A673 (cell line): ENCODE measurements around the gene CLASRP. TPM values are rescaled to one million over a fixed set of nuclear protein-coding genes. Genes with fewer than 3 reads are reported as not detected.

Source experiments
- BruUV-seq: library from RNA; stranded (reverse); fragments of 400-500 nt; replicated peaks from 2 replicates; lab custom pipeline; 2021; lab: Mats Ljungman, UMichigan
- CTCF ChIA-PET: fragments of 300-600 bp; sonication (Branson Sonifier 250); formaldehyde crosslinking; loops from one replicate; lab custom pipeline; 2022; ENCODE audit warnings: antibody characterized with exemption; lab: Charles Lee
- POLR2A ChIA-PET: fragments of 300-600 bp; sonication (Branson Sonifier 250); formaldehyde crosslinking; loops from one replicate; lab custom pipeline; 2022; ENCODE audit warnings: antibody characterized with exemption; ENCODE audit not compliant: low non-redundant PET; lab: Charles Lee
- DNase-seq: peaks from one replicate; pipeline ENCODE4 v3.0.0-alpha.2; 2015; ENCODE audit warnings: low spot score
- H3K27ac ChIP-seq: fragments of 200-600 bp; sonication (generic); 2 replicates; pipeline ENCODE4 v1.5.1; 2016; ENCODE audit warnings: mixed run types, low read depth, mild to moderate bottlenecking, mixed read lengths, antibody characterized with exemption, low read length; ENCODE audit not compliant: poor library complexity, severe bottlenecking
- H3K27me3 ChIP-seq: fragments of 200-600 bp; sonication (generic); replicated peaks from 2 replicates; pipeline ENCODE4 v1.6.1; 2017; ENCODE audit warnings: mixed run types, low read depth, mild to moderate bottlenecking, mixed read lengths, antibody characterized with exemption, low read length; ENCODE audit not compliant: insufficient read depth, poor library complexity
- H3K36me3 ChIP-seq: fragments of 200-600 bp; sonication (generic); 2 replicates; pipeline ENCODE4 v1.6.1; 2016; ENCODE audit warnings: mixed run types, mild to moderate bottlenecking, mixed read lengths, antibody characterized with exemption, low read length; ENCODE audit not compliant: insufficient read depth, poor library complexity, severe bottlenecking
- H3K4me1 ChIP-seq: fragments of 200-600 bp; sonication (generic); 2 replicates; pipeline ENCODE4 v1.6.1; 2017; ENCODE audit warnings: mixed run types, mild to moderate bottlenecking, mixed read lengths, antibody characterized with exemption, low read length; ENCODE audit not compliant: insufficient read depth, poor library complexity, severe bottlenecking
- H3K4me3 ChIP-seq: fragments of 200-600 bp; sonication (generic); 2 replicates; pipeline ENCODE4 v1.5.1; 2016; ENCODE audit warnings: low read depth, mixed run types, mild to moderate bottlenecking, mixed read lengths, low read length; ENCODE audit not compliant: poor library complexity, severe bottlenecking
- H3K9me3 ChIP-seq: fragments of 200-600 bp; sonication (generic); 2 replicates; pipeline ENCODE4 v1.6.1; 2016; ENCODE audit warnings: mixed run types, low read depth, mild to moderate bottlenecking, mixed read lengths, antibody characterized with exemption, low read length; ENCODE audit not compliant: poor library complexity, severe bottlenecking
- CTCF ChIP-seq: fragments of 300-800, 200-600 bp; sonication (generic); conservative IDR thresholded peaks from 2 replicates; pipeline ENCODE4 v1.5.1; 2017; ENCODE audit warnings: low read depth, mild to moderate bottlenecking, antibody characterized with exemption, low read length, moderate library complexity, mixed read lengths
- EZH2 ChIP-seq: fragments of 200-600 bp; sonication (generic); IDR thresholded peaks from 2 replicates; pipeline ENCODE4 v1.6.1; 2017; ENCODE audit warnings: borderline replicate concordance, low read depth, mild to moderate bottlenecking, mixed read lengths, antibody characterized with exemption, low read length; ENCODE audit not compliant: poor library complexity, severe bottlenecking
- intact Hi-C: fragments of 100-400 bp; cut with micrococcal nuclease; formaldehyde crosslinking; loops from one replicate; pipeline ENCODE4 v1.10.0; 2022; ENCODE audit not compliant: unreplicated experiment
- total RNA-seq: library from RNA; stranded (reverse); gene quantifications from 2 replicates; pipeline ENCODE4 v1.2.3, GENCODE V29; 2021

Gene CLASRP
- total RNA-seq, 1 experiment from 2014 or later: 104 TPM

- POLR2A ChIA-PET: no interaction called here
- intact Hi-C loops: no loop called here
- Histone ChIP-seq H3K36me3 (peaks cover 9% of the 10 kb centered on the region), H3K27ac (no peak overlapping the region), H3K4me3 (no peak overlapping the region), H3K9me3 (no peaks in the 10 kb centered on the region), H3K27me3 (no peaks in the 10 kb centered on the region), H3K4me1 (peaks cover 11% of the 10 kb centered on the region)
- TF ChIP-seq CTCF (no peak), EZH2 (no peak)
- CTCF ChIA-PET: no interaction called here
- no peak for DNase-seq
- BruUV-seq: TSS peak; percentile 52
Measured at GRCh38 chr19:45074744-45075300, 36.0 kb downstream of the CLASRP start.

- H3K9me3 ChIP-seq: no peaks in the 10 kb centered on the region
- no peaks in the 10 kb centered on the region for H3K27me3 ChIP-seq
- TF ChIP-seq EZH2 (no peak), CTCF (no peak)
- H3K4me3 ChIP-seq: peak overlapping the region; percentile 50
- no TSS peak for BruUV-seq
- no peak overlapping the region for H3K27ac ChIP-seq
- CTCF ChIA-PET: no interaction called here
- peaks cover 3% of the 10 kb centered on the region for H3K36me3 ChIP-seq
- H3K4me1 ChIP-seq: peaks cover 11% of the 10 kb centered on the region
- no peak for DNase-seq
- POLR2A ChIA-PET: no interaction called here
- intact Hi-C loops: no loop called here
Measured at GRCh38 chr19:45075301-45076028, 36.6 kb downstream of the CLASRP start.

- no peak within 1 kb of the TSS for H3K27ac ChIP-seq
- H3K27me3 ChIP-seq: no peaks in the 10 kb centered on the region
- H3K9me3 ChIP-seq: no peaks in the 10 kb centered on the region
- no TSS peak for BruUV-seq
- no peak for TF ChIP-seq EZH2
- TF ChIP-seq CTCF: no peak
- H3K4me3 ChIP-seq: peak within 1 kb of the TSS; percentile 50
- peaks cover 11% of the 10 kb centered on the region for H3K4me1 ChIP-seq
- ChIA-PET POLR2A (no interaction called here), CTCF (no interaction called here)
- H3K36me3 ChIP-seq: no peaks in the 10 kb centered on the region
- peak; percentile 77 for DNase-seq
- intact Hi-C loops: no loop called here
Measured at GRCh38 chr19:45076029-45076850, 37.4 kb downstream of the CLASRP start, which contains the start of gene ZNF296. ZNF296 (minus strand) TSS chr19:45076478; CDS start chr19:45076373, 105 bp downstream.
